ENCODE data around the gene GPC4.

Gene GPC4

DNA sequence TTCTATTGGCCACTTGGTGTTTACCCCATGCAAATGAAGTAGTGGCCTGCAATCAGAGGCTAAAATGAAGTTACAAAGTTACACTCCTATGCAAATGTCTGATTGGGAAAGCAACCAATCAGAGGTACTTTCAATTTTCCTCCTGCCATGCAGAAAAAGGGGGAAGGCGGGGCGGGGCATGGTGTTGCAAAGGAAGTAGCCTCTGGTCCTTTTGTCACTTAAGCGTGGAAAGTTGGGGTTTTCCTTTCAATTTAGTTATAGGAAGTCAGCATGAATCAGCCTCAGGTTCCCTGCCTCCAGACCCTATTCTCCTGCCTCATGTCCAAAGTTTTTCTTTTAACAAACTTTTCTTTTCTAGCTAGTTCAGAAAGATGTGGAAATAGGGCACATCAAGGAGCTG, 69.3 kb downstream of the GPC4 start:
- no peak for TF ChIP-seq CTCF (IDR thresholded peaks at IDR 0.05; ENCODE audit: low read depth, low read length)
- DNase-seq (ENCODE audit: extremely low read depth, low read depth), result no peak

- no peak for DNase-seq (ENCODE audit: extremely low read depth, low read depth)
Observed at GRCh38 chrX:133339566-133339965, 75.7 kb downstream of the GPC4 start.

DNA sequence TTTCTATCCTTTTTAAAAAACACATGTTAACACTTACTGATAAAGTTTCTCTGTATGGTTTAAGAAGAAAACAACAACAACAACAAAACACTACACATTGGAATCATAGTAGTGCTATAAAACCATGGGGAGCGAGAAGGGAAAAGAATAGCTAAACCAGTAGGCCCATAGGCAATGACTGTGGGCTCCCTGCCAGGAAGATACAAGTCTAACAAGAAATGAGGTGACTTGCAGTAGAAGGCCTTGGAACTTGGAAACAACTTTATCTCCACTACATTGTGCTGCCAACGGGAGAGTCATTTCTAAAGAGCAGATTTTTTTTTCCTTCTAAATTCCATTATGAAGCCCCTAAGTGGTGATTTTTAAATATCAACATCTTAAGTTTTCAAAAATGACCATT, 78.0 kb downstream of the GPC4 start:
- TF ChIP-seq CTCF (IDR thresholded peaks at IDR 0.05; ENCODE audit: low read depth, low read length), result no peak
- DNase-seq (ENCODE audit: extremely low read depth, low read depth), result no peak

More at GRCh38 chrX:133339566-133339965, 75.7 kb downstream of the GPC4 start:
- TF ChIP-seq CTCF (IDR thresholded peaks at IDR 0.05; ENCODE audit: low read depth, low read length), result no peak

- TF ChIP-seq CTCF (IDR thresholded peaks at IDR 0.05; ENCODE audit: low read depth, low read length), result peak; percentile 64
- peak; percentile 4 for DNase-seq (ENCODE audit: extremely low read depth, low read depth)
Observed at GRCh38 chrX:133335027-133335426, 80.3 kb downstream of the GPC4 start.

DNA sequence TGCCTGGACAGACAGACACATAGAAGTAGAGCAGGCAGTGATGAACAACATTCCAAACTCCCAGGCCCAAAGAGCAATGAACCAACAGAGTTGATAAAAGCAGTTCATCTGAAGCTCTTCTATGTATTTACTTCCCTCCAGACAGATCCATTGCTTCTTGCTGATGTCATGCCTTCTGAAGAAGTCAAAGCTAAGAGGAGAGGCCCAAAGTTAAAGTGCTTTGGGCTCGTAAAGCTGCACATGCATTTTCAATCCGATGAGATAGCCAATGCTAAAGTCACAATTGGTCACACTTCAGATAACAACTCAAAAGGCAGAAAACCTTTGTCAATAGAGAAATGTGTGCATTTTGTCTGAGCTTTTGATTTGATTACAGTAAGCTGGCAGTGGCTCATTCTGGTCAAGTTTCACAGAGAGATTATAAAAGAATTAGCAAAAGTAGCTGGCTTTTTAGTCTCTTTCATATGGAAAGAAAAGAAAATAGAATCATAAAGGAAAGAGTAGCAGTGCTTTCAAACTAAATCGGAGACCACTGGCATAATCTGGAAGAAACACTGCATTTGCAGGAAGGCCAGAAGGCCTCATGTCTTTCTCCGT, 82.0 kb downstream of the GPC4 start:
- no peak for TF ChIP-seq CTCF (IDR thresholded peaks at IDR 0.05; ENCODE audit: low read depth, low read length)
- no peak for DNase-seq (ENCODE audit: extremely low read depth, low read depth)

GRCh38 chrX:133332737-133333136, 82.6 kb downstream of the GPC4 start:
- TF ChIP-seq CTCF (IDR thresholded peaks at IDR 0.05; ENCODE audit: low read depth, low read length), result no peak
- no peak for DNase-seq (ENCODE audit: extremely low read depth, low read depth)

DNA sequence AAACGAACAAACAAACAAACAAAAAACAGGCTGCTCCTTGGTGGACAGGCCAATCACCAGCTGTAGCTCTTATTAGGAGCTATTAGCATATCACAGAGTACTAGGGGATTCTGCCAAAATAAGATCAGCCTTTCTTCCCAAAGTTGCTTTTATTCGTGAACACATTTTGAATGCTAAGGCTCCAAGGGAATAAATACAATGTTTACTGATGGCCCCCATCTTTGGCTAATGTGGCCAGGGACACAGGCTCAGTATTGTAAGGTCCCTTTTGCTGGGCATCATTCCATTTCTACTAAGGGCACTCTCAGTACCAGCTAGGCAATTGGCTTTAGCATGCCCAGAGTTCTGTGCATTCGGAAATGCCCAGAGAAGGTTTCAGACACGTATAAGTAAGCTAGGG, 84.3 kb downstream of the GPC4 start:
- no peak for DNase-seq (ENCODE audit: extremely low read depth, low read depth)

More for the DNA sequence above, 84.3 kb downstream of the GPC4 start:
- no peak for TF ChIP-seq CTCF (IDR thresholded peaks at IDR 0.05; ENCODE audit: low read depth, low read length)
